Right kidney (tissue), 1 donor: Measurements from ENCODE around the gene LRCH4.

Experiments
- DNase-seq: peaks from one replicate; pipeline ENCODE4 v3.0.0-alpha.2; 2016

LRCH4 gene

DNA sequence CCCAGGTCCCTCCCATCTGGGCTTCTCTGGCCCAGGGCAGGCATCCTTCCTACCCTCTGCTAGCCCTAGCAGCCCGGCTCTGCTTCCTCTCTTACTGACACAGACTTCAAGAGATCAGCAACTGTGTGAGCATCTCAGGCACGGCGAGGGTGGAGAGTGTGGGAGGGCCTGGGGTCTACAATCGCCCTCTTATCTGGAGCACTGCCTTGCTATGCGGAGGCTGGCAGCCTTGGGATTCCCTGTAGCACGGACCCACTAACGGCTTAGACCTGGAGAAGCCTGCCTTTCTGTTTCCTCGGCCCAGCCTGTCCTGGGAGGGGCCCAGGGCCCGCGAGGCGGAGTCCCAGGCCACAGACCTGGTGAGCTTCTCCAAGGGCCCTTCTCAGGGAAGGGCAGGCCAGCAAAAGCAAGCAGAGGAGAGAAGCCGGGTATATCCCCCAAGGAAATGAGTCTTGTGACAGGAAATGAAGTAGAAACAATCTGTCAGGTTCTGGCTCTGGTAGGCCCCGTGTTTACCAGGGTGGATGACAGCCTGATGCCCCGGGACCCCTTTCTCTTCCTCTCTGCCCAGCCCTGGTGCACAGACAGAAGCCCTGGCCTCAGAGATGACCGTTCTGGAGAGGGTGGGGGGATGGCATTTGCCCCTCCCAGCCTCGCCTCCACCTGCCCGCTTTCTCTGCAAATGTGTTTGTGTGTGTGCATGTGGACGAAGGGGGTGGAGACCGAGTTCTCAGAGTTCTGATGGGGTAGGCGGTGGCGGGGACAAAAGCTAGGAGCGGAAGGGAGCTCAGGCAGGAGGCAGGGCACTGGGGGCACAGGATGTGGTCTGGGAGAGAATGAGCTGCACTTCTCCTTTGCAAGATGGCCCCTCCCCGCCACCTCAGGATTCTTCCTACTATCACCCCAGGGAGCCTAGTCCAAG is 2.5 kb downstream of the LRCH4 start:
- no peak for DNase-seq

DNA sequence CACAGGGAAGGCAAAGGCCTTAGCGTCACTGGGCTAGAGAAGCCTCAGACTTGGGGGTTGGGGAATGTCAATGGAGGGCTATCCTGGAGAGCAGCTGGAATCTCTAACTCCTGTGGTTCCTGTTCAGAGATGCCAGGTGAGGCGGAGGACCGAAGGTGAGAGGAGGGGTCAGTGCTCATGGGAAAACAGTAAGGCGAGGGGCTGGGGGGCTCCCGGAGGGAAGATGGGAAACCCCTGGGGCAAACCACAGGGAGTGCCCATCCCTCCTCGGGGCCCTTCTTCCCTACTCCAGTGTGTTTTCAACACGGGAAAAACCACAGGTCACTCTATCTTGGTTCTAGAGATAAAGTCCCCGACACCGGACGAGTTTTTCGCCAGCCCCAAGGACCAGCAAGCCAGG is 3.3 kb downstream of the LRCH4 start:
- DNase-seq: no peak

DNA sequence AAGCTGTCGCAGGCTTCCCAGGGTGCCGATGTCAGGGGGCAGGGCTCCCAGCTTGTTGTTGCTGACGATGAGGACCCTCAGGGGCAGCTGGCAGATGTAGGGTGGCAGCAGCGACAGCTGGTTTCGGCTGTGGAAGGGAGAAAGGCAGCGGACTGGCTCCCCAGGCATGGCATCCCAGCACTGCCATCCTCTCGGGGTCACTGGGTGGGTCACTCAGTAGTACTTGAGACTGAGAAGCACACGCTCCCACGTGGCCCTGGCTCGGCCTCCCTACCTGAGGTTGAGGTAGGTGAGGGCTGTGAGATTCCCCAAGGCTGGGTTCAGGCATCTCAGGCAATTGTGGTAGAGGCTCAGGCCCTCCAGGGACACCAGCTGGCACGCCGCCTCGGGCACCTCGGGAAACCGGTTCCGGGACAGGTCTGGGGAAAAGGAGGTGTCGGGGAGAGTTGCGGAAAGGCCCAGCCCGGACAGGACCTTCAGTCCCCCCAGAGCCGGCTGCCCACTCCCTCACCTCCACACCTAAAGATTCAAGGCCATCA is 3.8 kb downstream of the LRCH4 start:
- no peak for DNase-seq

DNA sequence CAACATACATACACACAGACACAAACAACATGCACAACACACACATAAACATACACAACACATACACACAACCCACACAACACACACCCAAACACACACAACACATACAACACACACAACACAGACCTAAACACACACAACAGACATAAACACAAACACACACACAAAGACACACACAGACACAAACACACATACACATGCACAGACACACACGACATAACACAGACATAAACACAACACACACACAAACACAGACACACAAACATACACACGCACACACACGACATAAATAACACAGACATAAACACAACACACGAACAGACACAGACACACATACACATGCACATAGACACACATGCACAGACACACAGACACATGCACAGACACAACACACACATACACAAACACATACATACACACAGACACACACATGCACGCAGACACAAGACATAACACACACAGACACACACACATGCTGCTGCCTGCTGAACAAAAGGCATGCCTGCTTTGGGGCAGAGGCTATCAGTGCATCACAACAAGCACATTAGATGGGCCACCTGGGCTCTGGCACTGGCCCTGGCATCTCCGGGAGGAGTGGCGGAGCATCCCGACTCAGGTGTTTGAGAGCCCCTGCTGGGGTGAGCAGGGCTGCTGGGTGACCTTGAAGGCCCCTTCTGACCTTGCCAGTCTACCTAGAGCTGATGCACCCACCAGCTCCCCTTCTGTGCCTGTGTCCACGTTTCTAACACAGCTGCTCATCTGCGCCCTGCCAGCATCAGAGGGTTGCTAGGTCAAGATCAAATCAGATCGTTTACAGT is 5.3 kb downstream of the LRCH4 start:
- DNase-seq: no peak

DNA sequence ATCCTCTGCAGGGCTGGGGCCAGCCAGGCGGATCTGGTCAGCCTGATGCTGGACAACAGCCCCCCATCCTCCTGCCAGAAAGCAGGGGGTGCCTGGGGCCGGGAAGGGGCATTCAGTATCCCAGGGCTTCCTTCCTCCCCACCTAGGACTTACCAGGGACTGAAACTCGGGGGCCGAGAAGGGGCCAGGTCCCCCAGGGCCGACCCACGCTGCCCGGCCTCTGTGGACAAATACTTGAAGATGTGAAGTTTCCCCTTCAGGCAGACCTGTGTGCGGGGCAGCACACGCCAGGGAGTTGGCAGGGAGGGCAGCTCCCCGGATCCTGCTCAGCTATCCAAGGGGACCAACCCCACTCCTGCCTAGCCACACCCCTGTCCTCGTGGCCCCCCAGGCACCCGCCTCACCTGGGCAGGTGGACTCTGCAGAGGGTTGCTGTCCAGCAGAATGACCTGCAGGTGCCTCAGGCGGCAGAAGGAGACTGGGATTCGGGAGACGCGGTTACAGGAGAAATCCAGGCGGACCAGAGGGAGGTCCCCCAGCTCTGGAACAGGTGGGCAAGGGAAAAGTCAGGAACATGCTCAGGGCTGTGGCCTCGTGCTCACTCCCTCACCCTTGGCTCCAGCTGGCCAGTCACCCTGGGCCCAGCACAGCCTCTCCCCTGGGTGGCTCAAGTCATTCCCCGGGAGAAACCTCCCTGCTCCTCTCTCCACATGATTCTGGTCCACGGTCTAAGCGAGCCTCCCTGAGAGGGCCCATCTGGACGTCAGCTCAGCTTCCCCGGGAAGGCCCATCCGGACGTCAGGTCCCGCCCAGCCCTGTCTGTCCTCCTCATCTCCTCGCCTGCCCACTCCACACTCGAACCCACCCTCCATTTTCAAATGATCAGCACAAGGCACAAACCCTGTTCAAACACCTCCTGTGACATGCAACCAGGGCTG is 7.4 kb downstream of the LRCH4 start:
- no peak for DNase-seq

DNA sequence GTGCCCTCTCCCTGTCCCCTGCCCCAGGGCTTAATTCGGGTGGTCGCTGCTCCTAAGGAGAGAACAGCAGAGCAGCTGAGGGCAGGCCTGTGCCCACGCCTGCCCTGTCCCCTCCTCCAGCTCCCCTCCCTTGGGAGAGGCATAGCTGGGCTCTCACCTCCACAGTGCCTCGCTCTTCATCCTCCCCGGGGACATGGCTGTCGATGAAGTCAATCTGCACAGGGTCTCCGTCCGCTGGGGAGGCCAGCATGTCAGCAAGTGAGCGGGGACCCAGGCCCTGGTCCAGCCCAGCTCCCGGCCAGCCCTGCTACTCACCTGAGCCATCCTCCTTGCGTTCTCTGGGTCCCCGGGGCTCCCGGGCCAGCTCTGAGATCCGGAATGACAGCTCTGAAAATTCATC is 8.4 kb downstream of the LRCH4 start:
- DNase-seq: no peak

DNA sequence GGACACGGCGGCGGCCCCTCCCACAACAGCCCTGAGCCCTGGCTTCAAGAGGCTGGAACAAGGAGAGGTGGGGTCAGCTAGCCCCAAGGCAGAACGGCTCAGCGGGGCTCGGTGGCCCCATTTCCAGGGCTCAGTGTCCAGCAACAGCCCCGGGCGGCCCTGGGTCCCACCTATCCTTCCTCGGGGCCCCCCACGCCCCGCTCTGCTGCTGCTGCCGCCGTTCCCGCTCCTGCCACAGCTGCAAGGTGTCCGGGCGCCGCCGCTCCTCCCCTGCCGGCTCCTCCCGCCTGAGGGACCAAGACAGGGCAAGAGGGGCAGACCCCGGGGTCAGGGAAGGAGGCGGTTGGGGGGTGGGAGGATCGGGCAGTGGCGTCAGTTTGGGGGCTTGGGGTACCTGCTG is 8.8 kb downstream of the LRCH4 start:
- DNase-seq: no peak

DNA sequence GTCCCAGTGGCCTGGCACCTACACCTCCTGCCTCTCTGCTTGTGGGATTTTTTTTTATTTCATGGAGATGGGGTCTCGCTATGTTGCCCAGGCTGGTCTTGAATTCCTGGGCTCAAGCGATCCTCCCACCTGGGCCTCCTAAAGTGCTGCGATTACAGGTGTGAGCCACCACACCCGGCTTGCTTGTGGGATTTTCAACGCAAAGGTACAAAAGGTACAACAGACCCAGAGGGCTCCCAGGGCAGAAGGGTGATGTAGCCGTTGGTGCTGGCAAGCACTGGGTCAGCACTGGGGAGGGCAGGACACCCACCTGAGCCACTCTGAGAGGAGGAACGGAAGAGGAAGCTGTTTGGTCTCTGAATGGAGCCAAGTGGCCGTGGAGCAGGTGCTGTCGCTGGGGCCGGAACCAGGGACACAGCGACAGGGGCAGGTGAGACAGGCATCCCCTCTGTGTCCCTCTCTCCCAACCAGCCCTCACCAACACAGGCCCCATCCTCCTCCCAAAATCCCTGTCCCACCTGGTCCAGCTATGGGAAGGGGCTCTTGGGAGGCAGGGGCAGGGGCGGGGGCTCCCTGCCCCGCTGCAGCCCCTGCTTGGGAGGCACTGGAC is 9.4 kb downstream of the LRCH4 start:
- no peak for DNase-seq

DNA sequence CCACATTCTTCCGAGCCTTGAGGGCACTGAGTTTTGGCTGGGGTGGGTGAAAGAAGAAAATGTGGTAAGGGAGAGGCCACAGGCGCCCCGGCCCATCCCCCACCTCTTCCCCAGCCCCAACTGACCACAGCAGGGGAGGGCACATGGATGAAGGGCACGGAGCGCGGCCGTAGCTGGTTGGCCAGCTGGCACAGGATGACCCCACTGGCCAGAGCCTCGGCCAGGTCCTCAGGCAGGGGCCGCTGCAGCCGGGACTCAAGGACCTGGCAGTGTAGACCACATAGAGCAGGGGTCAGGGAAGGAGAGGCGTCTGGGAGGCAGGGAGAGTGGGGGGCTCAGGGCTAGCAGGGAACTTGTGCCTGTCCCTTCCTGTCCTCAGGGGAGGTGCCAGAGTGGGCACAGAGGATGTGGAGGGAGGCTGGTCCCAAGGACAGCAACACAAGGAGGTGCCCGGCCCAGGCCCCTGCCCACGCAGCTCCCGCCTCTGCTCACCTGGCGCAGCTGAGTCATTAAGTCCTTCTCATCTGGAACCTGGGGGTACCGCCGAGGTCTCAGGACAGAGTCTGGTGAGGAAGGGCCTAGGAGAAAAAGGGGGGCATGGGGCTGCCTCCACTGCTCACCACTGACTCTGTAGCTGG is 10.1 kb downstream of the LRCH4 start:
- DNase-seq: no peak

DNA sequence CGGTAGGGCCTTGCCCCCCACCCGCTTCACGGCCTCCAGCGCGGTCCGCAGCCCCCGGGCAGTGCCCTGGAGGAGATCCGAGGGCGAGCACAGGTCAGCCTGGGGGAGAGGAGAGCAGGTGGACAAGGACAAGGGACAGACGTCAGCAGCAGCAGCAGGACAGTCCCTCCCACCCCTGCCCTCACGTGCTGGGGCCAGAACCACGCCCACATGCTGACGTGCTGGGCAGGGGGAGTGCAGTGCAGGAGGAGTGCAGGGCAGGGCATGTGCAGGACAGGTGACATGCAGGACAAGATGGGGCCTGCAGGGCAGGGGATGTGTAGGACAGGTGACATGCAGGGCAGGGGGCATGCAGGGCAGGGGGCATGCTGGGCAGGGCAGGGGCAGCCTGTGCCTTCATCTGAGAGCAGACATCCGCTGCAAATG is 10.7 kb downstream of the LRCH4 start:
- DNase-seq: no peak

DNA sequence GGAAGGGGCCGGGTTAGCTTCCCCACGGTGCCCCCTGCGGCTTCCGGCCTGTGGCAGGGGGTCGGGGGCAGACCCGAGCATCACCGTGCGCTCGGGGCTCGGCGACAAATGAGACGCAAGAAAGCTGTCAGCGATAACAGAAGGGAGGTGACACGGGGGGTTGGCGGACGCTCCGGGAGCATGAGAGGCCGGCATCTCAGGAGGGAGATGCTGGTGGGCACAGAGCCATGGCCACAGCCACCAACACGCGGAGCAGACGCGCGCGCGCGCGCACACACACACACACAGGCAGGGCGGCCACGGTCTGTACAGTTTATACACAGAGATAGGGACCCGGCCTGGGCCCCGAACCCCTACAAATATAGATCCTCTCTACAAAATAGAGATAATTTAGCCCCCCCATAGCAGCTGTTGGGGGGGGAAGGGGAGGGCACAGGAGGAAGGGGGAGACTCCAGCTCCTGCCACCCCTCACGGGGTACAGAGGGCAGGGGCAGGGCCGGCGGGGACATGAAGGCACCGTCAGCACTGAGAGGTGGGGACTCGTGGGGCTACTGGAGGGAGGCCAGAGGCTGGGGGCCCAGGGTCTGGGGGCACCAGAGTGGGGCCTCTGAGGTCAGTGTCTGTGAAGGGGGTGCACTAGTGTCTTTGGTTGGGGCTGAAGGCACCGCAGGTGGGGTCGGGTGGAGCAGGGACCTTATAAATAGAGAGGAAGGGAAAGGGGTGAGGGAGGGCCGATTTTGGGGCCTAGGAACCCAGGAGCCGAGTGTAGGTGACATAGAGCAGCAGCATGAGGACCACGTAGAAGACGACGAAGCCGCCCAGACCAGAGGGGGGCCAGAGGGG is 11.3 kb downstream of the LRCH4 start:
- no peak for DNase-seq

DNA sequence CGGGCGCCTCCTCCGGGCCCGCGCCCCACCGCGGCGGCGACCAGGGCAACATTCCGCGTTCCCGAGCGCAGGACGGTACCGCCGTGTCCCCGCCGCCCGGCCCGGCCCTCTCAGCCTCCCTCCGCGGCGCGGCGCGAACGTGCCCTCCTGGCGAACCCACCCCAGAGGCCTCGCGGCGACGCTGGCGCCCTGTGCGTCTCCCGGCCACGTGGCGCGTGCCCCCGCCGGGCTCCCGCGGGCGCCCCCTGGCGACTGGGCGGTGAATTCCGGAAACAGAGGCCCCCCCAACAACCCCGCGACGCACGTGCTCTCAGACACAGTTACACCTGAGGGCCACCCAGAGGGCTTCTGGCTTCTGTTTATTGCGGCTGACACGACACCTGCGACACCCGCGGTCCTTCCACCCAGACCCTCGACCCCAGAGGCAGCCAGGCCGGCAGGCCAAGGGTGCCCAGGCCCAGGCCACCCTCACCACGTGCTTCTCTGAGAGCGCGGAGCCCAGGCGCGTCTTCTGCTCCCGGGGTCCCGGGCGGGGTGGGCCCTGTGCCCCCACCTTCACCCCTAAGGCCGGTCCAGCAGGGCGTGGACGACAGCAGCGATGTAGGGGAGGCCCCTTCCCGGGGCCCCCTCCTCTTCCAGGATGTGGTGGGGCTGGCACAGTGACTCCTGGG is 12.1 kb downstream of the LRCH4 start, which contains the start of gene SAP25:
Gene SAP25, minus strand, starts transcription at position 210 of the 671 bp plus-strand sequence. Its CDS starts 158 bp downstream, at position 52.
- no peak for DNase-seq

DNA sequence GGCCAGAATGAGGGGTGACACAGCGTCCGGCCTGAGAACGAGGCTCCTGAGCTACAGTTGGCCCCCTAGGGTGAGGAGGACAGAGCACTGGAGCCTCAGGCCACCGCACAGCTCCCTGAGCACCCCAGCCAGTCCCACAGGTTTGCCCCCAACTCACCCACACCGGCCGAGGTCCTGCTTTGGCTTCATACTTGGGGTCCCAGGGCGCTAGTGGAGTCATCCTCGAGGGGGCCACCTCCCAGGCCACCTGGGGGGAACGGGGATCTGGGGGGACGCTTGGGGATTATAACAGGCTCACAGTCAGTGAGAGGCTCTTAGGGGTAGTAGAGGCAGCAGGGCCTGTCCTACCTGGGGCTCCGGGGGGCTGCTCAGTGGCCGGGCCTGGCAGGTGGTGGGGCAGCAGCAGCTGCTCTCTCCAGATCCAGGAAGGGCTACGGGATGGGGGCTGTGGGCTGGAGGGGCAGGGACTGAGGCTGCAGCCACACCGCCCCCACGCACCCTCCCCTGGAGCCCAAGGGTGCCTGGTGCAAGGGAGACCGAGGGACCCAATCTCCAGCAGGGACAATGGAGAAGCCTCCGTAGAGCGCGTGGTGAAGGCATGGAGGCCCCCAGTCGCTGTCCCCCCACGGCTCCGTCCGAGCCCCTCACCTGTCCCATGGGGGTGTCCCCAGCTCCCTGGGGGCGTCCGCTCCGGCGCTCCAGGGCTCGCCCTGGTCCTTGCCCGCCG is 12.8 kb downstream of the LRCH4 start:
- DNase-seq: no peak

DNA sequence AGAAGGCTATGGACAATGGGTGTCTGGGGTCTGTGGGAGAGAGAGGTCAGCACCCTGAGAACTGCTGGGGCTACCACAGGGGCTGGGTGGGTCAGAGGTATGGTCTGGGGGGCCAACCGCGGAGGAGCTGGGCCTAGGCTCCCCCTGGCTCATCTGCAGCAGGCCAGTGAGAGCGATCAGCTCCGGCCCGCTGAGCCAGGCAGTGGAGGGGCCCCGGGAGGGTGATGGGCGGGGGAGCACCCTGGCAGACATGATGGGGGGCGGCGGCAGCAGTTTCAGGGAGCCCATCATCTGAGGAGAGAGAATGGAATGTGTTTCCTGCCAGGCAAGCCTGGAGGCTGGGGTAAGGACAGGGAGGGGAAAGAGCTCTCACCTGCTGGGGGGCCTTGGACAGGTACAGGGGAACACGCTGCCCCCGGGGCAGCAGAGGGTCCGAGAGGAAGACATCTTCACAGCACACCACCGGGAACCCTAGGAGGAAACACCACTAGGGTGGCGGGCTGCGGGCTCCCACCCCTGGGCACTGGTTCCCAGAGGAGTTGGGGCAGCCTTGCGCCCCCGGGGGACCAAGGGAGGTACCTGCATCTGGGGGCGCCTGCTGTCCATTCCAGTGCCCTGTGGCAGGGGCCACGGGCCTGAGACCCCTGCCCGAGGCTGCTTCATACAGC is 13.5 kb downstream of the LRCH4 start:
- peak; percentile 50 for DNase-seq

DNA sequence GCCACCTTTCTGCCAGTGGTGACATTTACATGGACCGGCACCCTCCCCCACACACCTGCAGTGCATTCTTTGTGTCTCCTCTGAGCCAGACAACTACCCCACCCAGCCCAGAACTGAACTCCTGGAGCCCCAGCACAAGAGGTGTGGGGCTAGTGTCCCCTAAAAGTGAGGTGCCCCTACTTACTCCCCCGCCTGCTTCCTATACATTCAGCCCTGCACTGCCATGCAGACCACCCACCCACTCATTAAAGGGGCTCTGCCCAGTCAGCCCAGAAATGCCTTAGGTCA is 14.2 kb downstream of the LRCH4 start:
- DNase-seq: no peak

DNA sequence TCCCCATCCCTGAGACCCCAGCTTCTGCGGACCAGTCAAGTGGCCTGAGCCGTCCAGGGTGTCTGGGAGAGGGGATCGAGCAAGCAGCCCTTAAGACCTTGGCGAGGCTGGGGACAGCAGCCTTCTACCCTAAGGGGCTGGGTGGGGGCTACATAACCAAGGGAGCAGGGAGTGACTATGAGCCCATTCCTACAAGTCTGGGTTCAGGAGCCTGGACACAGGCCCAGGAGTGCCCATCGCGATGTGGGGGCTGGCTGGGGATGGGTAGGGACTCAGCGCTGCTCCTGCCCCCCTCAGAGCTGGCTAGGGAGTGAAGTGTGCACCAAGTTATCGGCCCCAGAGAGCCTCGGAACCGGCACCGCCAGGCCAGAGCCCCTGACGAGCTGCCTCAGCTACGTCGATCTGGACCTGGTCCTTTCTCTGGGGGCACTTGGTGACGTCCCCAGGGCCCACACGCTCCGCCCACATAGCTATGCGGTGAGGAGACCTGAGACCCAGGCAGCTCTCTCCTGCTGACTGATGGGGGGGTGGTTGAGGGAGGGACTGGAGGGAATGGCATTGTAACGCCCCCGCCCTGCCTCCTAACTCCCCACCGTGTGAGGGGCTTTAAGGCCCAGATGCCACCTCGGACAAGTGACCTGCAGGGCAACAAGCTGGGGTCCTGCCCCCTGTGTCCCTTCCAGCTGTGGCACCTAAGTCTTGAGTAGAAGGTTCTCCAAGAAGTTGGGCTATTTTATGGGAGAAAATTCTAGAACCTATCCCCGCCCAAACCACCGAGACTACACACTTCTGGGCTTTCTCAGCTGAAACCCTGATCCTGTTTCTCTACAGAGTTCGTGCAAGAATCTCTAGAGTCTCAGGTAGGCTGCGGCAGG is 14.7 kb downstream of the LRCH4 start:
- DNase-seq: no peak
